ENCODE results near the gene ZBTB33.

The ZBTB33 gene, protein sequence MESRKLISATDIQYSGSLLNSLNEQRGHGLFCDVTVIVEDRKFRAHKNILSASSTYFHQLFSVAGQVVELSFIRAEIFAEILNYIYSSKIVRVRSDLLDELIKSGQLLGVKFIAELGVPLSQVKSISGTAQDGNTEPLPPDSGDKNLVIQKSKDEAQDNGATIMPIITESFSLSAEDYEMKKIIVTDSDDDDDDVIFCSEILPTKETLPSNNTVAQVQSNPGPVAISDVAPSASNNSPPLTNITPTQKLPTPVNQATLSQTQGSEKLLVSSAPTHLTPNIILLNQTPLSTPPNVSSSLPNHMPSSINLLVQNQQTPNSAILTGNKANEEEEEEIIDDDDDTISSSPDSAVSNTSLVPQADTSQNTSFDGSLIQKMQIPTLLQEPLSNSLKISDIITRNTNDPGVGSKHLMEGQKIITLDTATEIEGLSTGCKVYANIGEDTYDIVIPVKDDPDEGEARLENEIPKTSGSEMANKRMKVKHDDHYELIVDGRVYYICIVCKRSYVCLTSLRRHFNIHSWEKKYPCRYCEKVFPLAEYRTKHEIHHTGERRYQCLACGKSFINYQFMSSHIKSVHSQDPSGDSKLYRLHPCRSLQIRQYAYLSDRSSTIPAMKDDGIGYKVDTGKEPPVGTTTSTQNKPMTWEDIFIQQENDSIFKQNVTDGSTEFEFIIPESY

DNA sequence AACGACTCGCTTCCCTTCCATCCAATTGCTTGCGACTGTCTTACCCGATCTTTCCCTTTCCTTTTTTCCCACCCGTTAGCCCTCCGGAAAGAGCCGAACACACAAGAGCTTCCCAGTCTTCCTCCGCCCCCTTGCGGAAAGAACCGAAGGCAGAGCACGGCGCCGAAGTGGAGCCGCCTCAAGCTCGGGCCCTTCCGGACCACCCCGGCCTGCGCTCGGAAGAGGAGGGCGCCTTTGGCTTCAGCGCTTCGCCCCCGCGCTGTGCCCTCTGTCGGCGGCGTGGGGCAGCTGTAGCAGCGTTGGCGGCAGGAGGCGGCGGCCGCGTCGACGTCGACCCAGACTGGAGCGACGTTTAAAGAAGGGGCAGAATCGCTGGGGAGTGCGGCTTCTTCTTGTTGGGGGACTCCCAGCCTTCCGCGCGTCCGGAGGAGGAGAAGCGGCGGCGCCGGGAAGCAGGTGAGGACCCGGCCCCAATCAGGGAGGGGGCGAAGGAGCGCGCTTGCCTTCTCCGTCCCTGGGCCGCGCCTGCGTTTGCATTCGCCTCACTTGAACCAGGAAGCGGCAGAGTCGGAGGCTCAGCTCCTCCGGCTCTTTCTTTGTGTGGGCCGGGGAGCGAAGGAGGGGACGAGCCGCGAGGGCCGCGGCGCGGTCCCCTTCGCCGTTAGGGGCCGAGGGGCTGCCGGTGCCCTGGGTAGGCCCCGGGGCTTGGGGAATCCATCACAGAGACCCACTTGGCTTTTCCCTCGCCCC lies at the start of gene ZBTB33:
Gene ZBTB33 (plus strand): TSS at position 291 of the 750 bp plus-strand sequence. CDS start 2,604 bp downstream, outside the sequence.
- H3K4me1 Mint-ChIP-seq (ENCODE audit: low read depth) = peaks cover 22% of the 10 kb centered on the region

DNA sequence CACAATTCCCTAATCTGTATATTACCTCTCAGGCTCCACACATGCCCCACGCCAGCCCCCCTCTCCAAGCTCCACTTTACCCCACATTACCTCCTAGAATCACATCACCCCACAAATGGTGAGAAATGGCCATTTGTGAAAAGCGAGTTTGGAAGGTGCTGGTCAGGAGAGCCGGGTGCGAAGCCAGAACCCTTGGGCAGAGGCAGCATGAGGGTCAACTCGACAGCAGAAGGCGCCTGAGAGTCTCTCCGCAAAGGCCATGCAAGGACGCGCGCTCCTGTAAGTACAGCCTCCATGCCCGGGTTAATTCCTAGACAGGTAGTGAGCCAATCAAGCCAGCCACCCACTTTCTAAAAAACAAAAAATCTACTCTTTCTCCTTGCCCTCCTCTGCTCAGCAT lies 49.8 kb upstream of the ZBTB33 start:
- no peak overlapping the region for H3K4me3 Mint-ChIP-seq
- H3K27me3 Mint-ChIP-seq (ENCODE audit: low read depth) = peaks cover 3% of the 10 kb centered on the region
- H3K4me1 Mint-ChIP-seq (ENCODE audit: low read depth) = peaks cover 6% of the 10 kb centered on the region
- no peaks in the 10 kb centered on the region for H3K9me3 Mint-ChIP-seq
- no peak overlapping the region for H3K27ac Mint-ChIP-seq
- no peaks in the 10 kb centered on the region for H3K36me3 Mint-ChIP-seq (ENCODE audit: low read depth)

More for the DNA sequence above, at the start of gene ZBTB33:
- Mint-ChIP-seq H3K27me3 (ENCODE audit: low read depth) (peaks cover 5% of the 10 kb centered on the region), H3K27ac (peak within 1 kb of the TSS; percentile 98), H3K9me3 (no peaks in the 10 kb centered on the region), H3K4me3 (peak within 1 kb of the TSS; percentile 95), H3K36me3 (ENCODE audit: low read depth) (peaks cover 19% of the 10 kb centered on the region)

DNA sequence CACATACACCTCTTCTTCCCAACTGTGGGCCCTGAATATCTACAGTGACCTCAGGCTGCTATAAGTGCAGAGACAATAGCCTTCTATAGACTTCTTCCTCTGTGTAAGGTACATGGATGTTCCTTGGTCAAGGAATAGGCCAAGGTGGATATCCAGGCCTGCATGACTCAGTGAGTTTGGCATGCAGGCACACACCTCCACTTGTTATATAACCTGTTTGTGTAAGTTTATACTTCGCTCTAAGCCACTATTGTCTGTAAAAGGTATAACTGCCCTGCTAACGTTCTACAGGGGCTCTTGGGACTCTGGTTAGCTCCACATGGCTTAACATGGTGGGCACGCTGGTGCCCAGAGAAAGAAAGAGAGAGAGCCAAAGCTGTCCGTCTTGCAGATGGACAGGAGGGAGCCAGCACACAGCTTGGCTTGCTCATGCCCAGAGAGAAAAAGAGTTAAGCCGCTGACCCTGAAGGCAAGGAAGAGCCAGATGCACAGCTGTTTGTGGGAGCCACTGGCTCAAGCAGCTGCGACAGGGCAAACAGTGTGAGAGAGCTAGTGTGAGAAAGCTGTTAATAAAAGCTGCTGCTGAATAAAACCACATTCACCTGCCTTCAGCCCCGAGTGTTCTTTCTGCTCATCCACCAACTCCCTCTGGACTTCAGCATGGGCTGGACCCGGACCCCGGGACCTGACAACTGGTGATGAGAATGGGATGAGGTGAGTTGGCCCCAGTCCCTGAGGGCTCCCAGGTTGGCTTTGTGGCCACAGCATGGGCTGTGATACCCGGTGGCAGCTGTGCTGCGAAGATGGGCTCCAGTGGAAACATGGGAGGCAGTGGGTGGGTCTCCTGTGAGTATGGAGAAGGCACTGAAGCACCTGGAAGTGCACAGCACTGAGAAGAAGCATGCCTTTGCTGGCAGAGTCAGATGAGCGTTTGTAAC lies 44.5 kb upstream of the ZBTB33 start:
- no peaks in the 10 kb centered on the region for H3K9me3 Mint-ChIP-seq
- H3K36me3 Mint-ChIP-seq (ENCODE audit: low read depth) = no peaks in the 10 kb centered on the region
- peaks cover 3% of the 10 kb centered on the region for H3K27me3 Mint-ChIP-seq (ENCODE audit: low read depth)
- no peaks in the 10 kb centered on the region for H3K4me1 Mint-ChIP-seq (ENCODE audit: low read depth)
- H3K27ac Mint-ChIP-seq = no peak overlapping the region
- H3K4me3 Mint-ChIP-seq = no peak overlapping the region

DNA sequence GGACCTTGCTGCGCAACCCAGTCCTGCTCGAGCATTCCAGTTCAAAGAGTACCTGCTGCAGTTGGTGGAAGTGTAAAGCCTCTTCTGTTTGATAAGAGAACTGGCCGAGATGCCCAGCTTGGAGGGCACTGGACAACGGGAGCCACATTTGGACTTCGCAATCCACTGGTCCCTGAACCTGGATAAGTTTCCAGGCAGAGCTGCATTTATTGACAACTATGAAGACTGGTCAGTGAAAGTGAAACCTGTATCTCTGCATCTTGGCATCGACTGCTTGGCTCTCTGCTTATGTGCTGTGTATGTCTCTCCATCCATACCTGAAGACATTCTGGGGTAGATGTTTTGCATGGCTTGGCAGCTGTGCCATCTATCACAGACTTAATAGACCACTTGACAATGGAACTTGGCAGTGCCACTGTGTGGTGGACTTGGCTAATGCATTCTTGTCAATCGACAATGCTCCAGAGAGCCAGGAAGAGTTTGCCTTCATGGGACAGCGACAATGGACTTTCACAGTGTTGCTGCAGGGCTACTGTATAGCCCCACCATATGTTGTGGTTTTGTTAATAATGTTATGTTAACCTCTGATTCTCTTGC lies 43.5 kb upstream of the ZBTB33 start:
- Mint-ChIP-seq H3K4me1 (ENCODE audit: low read depth) (no peaks in the 10 kb centered on the region), H3K36me3 (ENCODE audit: low read depth) (no peaks in the 10 kb centered on the region), H3K9me3 (no peaks in the 10 kb centered on the region), H3K4me3 (no peak overlapping the region), H3K27ac (no peak overlapping the region), H3K27me3 (ENCODE audit: low read depth) (peaks cover 3% of the 10 kb centered on the region)

DNA sequence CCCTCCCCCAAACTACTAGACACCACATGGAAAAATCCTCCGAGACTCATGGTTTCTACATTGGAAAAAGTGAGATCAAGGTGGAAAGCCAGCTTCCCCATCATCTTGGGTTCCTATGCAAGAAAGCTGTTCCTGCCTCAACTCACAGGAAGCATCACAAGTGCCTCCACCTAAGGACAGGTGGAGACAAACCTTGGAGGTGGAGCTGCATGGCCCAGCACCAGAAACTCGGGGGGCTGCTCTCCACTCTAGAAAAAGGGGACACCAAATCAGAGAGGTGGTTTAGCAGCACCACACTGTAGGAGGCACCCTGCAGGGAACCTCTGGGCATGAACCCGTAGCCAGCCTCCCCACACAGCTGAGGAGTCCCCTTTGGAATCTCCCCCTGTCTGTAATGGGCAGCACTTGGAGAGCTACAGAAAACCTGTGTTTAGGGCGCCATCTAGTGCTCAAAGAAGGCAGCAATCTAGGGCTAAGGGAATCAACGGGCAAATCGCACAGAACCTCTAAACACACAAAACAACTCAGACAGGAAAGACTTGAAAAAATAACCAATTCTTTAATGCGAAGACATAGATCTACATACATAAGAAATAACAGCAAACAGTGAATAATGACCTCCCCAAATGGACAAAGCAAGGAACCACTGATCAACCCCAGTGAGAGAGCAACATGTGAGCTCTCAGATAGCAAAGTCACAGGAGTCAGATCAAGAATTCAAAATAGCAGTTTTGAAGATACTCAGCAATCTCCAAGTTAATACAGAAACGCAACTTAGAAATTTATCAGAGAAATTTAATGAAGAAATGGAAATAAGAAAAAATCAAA lies 37.0 kb upstream of the ZBTB33 start:
- no peaks in the 10 kb centered on the region for H3K9me3 Mint-ChIP-seq
- H3K27ac Mint-ChIP-seq = no peak overlapping the region
- no peaks in the 10 kb centered on the region for H3K36me3 Mint-ChIP-seq (ENCODE audit: low read depth)
- peaks cover 10% of the 10 kb centered on the region for H3K27me3 Mint-ChIP-seq (ENCODE audit: low read depth)
- no peaks in the 10 kb centered on the region for H3K4me1 Mint-ChIP-seq (ENCODE audit: low read depth)
- no peak overlapping the region for H3K4me3 Mint-ChIP-seq

DNA sequence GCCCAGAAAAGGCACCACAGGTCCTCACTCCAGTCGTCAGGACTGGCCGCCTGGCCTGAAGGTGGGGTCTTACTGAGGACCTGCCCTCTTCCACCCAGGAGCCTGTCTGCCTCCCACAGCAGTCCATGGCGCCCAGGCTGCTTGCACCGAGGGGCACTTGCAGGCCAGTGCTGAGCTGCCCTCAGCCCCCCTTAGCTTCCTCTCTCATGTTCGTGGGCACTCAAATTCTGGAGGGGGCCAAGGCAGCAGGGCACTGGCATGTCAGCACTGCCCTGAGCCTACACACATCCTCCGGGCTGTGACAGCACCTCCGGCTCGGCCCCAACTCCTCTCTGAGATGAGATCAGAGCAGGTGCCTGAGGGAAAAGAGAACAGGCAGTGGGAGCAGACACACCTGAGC lies 27.2 kb upstream of the ZBTB33 start:
- H3K4me3 Mint-ChIP-seq = no peak overlapping the region
- no peaks in the 10 kb centered on the region for H3K4me1 Mint-ChIP-seq (ENCODE audit: low read depth)
- no peaks in the 10 kb centered on the region for H3K9me3 Mint-ChIP-seq
- no peak overlapping the region for H3K27ac Mint-ChIP-seq
- H3K27me3 Mint-ChIP-seq (ENCODE audit: low read depth) = no peaks in the 10 kb centered on the region
- H3K36me3 Mint-ChIP-seq (ENCODE audit: low read depth) = no peaks in the 10 kb centered on the region

DNA sequence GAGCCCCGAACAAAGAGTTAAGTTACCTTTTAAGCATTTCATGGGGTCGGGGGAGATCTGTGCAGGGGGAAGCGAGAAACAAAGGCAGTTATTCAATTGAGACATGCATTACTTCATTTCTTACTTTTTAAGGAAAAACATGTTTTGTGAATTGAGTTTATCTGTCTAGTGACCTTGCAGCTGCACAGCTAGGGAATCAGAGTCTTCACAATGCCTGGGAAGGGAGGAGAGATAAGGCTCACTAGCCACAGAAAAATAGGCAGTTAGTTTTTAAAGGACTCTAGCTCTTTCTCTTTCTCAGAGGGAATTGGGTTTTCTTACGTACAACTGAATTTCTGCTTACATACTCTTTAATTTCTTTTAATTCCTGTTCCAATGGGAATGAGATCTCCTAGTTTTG lies 26.2 kb upstream of the ZBTB33 start:
- Mint-ChIP-seq H3K27ac (no peak overlapping the region), H3K27me3 (ENCODE audit: low read depth) (no peaks in the 10 kb centered on the region), H3K9me3 (no peaks in the 10 kb centered on the region), H3K36me3 (ENCODE audit: low read depth) (no peaks in the 10 kb centered on the region), H3K4me1 (ENCODE audit: low read depth) (no peaks in the 10 kb centered on the region), H3K4me3 (no peak overlapping the region)

DNA sequence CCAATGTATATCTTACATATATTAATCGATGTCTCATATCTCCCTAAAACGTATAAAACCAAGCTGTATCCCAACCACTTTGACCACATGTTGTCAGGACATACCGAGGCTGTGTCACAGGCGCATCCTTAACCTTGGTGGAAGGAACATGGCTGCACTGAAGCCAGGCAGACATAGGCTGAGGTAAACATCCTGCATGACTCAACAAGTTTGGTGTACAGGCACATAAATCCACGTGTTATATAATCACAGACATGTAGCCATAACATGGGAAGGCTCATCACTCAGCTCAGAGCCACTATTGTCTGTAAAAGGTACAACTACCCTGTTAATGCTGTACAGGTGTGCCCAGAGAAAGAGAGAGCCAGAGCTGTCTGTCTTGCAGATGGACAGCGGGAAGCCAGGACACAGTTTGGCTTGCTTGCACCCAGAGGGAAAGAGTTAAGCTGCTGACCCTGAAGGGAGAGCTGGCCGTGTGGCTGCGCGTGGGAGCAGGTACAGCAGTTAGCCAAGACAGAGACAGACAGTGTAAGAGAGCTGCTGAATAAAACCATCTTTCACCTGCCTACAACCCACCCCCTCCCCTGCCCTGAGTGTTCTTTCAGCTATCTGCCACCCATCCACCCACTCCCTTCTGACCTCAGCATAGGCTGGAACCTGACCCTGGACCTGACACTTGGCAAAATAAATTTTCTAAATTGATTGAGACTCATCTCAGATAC lies 22.3 kb upstream of the ZBTB33 start:
- H3K27me3 Mint-ChIP-seq (ENCODE audit: low read depth) = no peaks in the 10 kb centered on the region
- H3K9me3 Mint-ChIP-seq = peaks cover 2% of the 10 kb centered on the region
- no peaks in the 10 kb centered on the region for H3K36me3 Mint-ChIP-seq (ENCODE audit: low read depth)
- no peaks in the 10 kb centered on the region for H3K4me1 Mint-ChIP-seq (ENCODE audit: low read depth)
- H3K27ac Mint-ChIP-seq = no peak overlapping the region
- no peak overlapping the region for H3K4me3 Mint-ChIP-seq

DNA sequence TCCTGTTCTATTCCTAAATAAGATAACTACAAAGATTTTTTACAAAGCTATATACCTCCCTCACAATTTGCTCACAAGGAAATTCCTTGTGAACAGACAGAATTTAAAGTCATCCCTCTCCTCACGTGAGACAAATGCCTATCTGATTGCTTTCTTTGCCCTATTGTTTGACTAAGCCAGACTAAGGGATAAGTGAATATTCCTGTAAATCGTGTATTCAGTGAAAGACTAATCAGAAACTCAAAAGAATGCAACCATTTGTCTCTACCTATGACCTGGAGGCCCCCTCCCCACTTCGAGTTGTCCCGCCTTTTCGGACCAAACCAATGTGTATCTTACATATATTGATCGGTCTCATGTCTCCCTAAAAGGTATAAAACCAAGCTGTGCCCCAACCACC lies 15.3 kb upstream of the ZBTB33 start:
- Mint-ChIP-seq H3K36me3 (ENCODE audit: low read depth) (no peaks in the 10 kb centered on the region), H3K27me3 (ENCODE audit: low read depth) (no peaks in the 10 kb centered on the region), H3K9me3 (peaks cover 2% of the 10 kb centered on the region), H3K27ac (no peak overlapping the region), H3K4me3 (no peak overlapping the region), H3K4me1 (ENCODE audit: low read depth) (no peaks in the 10 kb centered on the region)

DNA sequence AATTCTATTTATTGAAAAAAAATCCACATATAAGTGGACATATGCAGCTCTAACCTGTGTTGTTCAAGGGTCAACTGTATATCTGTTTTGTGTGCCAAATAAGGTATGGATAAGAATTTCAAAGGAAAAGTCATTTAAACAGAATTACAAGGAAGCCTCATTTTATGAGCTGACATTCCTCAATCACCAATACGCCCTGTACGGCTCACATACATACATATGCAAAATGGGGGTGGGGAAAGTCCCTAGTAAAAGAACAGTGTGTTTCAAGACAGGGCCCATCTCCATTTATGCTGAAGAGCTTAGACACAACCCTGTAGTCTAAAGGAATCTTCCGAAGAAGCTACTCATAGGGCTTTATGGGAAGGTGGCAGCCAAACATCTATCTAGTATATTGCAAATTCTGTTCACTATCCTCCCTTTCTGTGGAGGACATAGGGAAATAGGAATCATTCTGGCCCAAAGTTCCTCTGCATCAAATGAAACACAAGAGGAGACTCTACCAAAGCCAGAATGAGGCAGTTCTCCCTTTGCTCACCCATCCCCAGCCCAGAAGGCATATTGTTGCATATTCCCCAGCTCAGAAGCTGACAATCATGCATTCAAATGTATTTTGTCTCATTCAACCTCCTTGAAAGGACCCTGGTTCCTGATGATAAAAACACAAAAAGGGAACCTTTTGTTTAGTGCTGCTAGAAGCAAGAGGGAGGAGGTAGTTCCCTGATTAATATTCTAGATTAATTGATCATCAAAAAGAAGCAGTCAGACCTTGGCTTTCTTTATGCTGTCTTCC lies 13.7 kb upstream of the ZBTB33 start:
- Mint-ChIP-seq H3K36me3 (ENCODE audit: low read depth) (no peaks in the 10 kb centered on the region), H3K9me3 (peaks cover under 1% of the 10 kb centered on the region), H3K4me1 (ENCODE audit: low read depth) (no peaks in the 10 kb centered on the region), H3K4me3 (no peak overlapping the region), H3K27ac (no peak overlapping the region), H3K27me3 (ENCODE audit: low read depth) (no peaks in the 10 kb centered on the region)

DNA sequence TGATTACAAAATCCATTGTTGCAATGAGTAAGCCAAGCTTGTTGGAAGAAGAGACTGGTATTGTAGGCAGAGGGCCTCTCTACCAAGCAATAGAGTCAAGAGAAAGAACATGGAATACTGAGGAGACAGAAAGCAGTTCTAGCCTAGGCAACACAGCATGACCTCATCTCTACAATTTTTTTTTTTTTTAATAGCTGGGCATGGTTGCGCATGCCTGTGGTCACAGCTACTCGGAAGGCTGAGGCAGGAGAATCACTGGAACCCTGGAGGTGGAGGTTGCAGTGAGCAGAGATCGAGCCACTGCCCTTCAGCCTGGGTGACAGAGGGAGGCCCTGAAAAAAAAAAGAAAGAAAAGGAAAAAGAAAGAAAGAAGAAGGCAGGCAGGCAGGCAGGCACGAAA lies 11.7 kb upstream of the ZBTB33 start:
- Mint-ChIP-seq H3K27ac (no peak overlapping the region), H3K36me3 (ENCODE audit: low read depth) (no peaks in the 10 kb centered on the region), H3K9me3 (no peaks in the 10 kb centered on the region), H3K4me1 (ENCODE audit: low read depth) (peaks cover 2% of the 10 kb centered on the region), H3K27me3 (ENCODE audit: low read depth) (no peaks in the 10 kb centered on the region), H3K4me3 (no peak overlapping the region)

DNA sequence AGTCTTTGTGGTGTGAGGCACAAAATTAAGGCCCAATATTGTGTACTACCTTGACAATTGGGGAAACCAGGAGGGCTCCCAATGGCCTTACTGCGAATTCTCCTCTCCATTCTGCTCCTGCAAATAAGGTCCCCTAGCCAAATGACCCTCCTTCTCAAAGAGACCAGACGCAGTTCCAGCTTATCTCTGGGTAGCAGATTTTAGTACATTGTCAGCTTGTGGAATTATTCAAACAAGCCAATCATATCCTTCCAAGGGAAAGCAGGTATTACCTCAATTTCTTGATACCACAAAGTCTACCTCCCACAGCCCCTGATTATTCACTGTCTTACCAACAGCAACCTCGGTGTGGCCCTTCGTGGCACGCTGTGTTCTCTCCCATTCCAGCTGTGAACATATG lies 7.8 kb upstream of the ZBTB33 start:
- H3K27me3 Mint-ChIP-seq (ENCODE audit: low read depth) = peaks cover 5% of the 10 kb centered on the region
- H3K9me3 Mint-ChIP-seq = no peaks in the 10 kb centered on the region
- peaks cover 11% of the 10 kb centered on the region for H3K4me1 Mint-ChIP-seq (ENCODE audit: low read depth)
- no peaks in the 10 kb centered on the region for H3K36me3 Mint-ChIP-seq (ENCODE audit: low read depth)
- H3K27ac Mint-ChIP-seq = no peak overlapping the region
- H3K4me3 Mint-ChIP-seq = no peak overlapping the region

Measured in T-helper 1 cell treated with Interleukin-12 subunit alpha and Interleukin-12 subunit beta and Interleukin-4 antibody, amounts not matched to agents 30 μg/mL and 1 μg/mL, for 36 hours (primary cell).